ENCODE data around the gene CERS2. TPM values are rescaled to one million over a fixed set of nuclear protein-coding genes. Genes with fewer than 3 reads are reported as not detected.
"Not testable (repeated sequence)": the region's sequence is repeated elsewhere in the genome, so short reads cannot be mapped to it uniquely, and the experiment has no call there.

The CERS2 gene
- polyA plus RNA-seq, 1 donor = 65.9 TPM

GRCh38 chr1:150970808-150971582, 3.6 kb downstream of the CERS2 start:
- DNase-seq (ENCODE audit: low read depth) = no peak

DNA sequence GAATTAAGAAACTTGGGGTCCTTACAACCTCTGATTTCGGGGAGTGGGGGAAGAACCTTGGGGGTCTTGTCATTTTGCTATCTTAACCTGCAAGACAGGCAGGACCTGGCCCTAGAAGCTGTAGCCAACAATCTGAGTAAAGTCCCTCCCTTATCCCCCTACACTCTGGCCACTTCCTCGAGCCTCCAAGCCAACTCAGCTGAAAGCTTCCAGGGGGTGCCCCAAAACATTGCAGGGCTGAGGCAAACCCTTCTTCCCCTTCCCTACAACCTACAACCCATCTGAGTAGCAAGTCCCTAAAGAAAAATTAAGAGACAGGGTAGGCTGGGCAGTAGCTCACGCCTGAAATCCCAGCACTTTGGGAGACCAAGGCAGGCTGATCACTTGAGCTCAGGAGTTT, 5.0 kb downstream of the CERS2 start:
- no peak for DNase-seq (ENCODE audit: low read depth)

DNA sequence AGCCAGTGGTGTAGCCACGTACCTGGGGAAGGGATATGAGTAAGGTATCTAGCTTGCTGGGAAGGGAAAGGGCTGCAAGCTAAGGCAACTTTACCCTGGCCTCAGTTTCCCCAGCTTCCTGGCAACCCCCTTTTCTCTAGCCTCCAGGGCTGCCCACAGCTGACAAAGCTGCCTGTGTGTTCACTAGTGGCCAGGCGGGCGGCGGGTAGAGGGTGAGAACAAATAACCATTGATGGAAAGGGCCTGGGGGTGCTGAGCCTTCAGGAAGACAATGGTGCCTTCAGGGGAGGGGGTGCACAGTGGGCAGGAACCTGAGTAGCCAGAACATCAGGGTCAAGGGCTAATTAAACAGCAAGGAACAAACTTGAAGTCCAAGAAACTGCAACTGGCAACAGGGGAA, 6.1 kb downstream of the CERS2 start:
- DNase-seq (ENCODE audit: low read depth) = no peak

DNA sequence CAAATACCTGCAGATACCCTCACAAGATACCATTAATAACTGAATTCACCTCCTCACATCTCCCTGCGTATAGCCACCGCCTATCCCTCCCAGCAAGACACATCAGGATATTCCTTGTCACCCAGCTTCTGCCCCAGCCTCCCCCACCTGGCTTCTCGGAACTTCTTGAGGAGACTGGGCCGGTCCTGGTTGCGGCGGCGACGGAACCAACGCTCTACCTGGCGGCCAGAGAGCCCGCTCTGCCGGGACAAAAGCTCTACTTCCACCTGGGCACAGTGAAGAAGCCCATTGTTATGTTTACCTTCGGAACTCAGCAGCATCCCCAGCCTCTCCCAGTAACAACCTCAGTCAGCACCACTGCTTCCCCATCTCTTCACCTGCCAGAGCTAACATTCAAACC, 6.7 kb downstream of the CERS2 start:
- no peak for DNase-seq (ENCODE audit: low read depth)

GRCh38 chr1:150966011-150966410, 8.6 kb downstream of the CERS2 start:
- no peak for DNase-seq (ENCODE audit: low read depth)

- no peak for DNase-seq (ENCODE audit: low read depth)
Observed at GRCh38 chr1:150965605-150966004, 9.0 kb downstream of the CERS2 start.

DNA sequence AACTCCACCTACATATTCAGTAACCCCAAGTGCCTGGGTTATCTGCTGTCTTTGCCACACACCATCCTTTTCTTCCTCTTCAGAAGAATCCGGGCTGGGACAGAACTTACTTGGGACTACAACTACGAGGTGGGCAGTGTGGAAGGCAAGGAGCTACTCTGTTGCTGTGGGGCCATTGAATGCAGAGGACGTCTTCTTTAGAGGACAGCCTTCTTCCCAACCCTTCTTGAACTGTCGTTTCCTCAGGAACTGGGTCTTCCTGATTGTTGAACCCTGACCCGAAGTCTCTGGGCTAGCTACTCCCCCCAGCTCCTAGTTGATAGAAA, 10.5 kb downstream of the CERS2 start:
- DNase-seq (ENCODE audit: low read depth) = no peak

DNA sequence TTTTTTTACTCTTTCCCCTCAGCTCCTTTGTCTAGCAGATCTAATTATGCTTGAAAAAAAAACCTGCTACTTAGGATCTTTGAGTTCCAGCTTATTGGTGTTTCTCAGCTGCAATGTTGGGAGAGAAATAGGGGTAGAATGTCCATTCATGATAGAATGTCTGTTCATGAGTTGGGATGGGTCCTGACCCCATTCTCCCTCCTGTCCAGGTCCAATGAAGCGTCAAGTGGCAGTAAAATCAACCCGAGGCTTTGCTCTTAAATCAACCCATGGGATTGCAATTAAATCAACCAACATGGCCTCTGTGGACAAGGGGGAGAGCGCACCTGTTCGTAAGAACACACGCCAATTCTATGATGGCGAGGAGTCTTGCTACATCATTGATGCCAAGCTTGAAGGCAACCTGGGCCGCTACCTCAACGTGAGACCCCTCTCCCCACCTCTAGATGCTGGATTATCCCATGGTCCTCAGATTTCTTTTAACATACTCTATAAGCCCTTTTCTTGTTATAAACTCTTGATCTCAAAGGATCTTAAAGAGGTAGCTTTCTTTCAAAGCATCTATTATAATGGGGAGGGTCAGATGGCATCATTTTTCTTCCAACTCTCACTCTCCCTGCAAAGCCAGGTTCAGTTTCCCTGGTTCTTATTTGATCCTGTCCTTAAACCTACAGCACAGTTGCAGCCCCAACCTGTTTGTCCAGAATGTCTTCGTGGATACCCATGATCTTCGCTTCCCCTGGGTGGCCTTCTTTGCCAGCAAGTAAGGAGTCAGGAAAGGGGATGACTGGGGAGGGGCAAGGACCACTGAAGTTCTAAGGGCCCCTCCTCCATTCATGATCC, 11.1 kb downstream of the CERS2 start:
- no peak for DNase-seq (ENCODE audit: low read depth)

DNA sequence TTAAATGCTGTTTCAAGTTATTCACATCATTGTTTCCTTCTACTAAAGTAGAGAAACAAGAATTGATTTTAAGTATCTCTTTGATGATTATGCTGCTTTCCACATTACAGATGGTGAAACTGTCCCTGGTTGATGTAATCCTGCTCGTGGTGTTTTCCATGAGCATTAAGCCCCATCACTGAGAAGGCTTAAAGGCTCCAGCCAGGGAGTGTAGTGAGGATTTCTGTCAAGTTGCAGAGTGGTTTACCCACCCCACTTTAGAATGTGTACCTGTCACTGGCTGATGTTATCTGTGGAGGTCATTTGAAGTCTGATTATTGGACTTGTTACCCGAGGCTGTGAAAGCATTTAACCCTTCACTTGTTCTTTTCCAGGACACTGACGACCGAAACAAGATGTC, 12.9 kb downstream of the CERS2 start:
- no peak for DNase-seq (ENCODE audit: low read depth)

- no peak for DNase-seq (ENCODE audit: low read depth)
Observed at GRCh38 chr1:150960646-150961045, 14.0 kb downstream of the CERS2 start.

DNA sequence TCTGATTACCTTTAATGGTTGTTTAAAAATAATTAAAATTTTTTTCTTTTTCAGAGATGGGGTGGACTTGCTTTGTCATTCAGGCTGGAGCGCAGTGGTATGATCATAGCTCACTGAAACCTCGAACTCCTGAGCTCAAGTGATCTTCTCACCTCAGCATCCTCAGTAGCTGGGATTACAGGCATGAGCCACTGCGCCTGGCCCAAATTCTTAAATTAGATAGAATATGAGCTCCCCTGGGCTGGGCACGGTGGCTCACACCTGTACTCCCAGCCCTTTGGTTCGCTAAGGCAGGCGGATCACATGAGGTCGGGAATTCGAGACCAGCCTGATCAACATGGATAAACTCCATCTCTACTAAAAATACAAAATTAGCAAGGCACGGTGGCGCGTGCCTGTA, 17.0 kb downstream of the CERS2 start:
- no peak for DNase-seq (ENCODE audit: low read depth)

DNA sequence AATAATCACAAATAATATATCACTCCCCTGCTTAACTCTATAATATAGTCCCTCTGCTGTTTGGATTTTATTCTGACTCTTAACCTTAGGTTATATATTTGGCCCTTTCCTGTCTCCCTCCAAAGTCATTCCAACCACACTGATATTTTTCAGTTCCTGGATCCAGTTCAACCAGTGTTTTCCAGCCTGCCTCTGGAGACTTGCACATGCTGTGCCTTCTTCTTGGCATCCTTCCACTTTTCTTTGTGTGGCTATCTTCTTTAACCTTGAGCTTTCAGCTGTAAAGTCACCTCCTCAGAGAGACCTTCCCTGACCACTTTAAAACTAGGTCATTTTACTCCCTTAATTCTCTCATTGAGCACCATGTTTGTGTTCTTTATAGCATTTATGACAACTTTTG, 19.4 kb downstream of the CERS2 start:
- DNase-seq (ENCODE audit: low read depth) = no peak

- DNase-seq (ENCODE audit: low read depth) = no peak
Observed at GRCh38 chr1:150954708-150955107, 19.9 kb downstream of the CERS2 start.

GRCh38 chr1:150944856-150945255, 29.8 kb downstream of the CERS2 start:
- DNase-seq (ENCODE audit: low read depth) = no peak

DNA sequence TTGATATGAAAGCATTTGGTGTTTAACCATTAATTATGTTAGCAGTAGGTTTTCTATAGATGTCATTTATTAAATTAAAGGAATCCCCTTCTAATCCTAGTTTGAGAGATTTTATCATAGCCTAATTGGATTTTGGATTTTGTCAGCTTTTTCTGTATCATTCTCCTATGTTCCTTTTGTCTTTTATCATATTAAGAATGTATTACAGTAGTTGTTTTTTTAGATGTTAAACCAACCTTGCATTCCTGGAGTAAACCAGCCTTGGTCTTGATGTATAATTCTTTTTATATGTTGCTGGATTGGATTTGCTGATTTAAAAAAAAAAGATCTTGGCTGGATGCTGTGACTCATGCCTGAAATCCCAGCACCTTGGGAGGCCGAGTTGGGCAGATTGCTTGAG, 42.9 kb downstream of the CERS2 start:
- DNase-seq (ENCODE audit: low read depth) = no peak

DNA sequence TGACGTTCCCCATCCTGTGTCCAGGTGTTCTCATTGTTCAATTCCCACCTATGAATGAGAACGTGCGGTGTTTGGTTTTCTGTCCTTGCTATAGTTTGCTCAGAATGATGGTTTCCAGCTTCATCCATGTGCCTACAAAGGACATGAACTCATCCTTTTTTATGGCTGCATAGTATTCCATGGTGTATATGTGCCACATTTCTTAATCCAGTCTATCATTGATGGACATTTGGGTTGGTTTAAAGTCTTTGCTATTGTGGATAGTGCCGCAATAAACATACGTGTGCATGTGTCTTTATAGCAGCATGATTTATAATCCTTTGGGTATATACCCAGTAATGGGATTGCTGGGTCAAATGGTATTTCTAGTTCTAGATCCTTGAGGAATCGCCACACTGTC, 45.9 kb downstream of the CERS2 start:
- not testable (repeated sequence) for DNase-seq (ENCODE audit: low read depth)

- DNase-seq (ENCODE audit: low read depth) = no peak
Observed at GRCh38 chr1:150928286-150928685, 46.3 kb downstream of the CERS2 start.

GRCh38 chr1:150927624-150928023, 47.0 kb downstream of the CERS2 start:
- no peak for DNase-seq (ENCODE audit: low read depth)

- peak; percentile 95 for DNase-seq (ENCODE audit: low read depth)
Observed at GRCh38 chr1:150926097-150926741, 48.4 kb downstream of the CERS2 start, which contains the start of gene SETDB1. Gene SETDB1 (plus strand): TSS chr1:150926363. CDS start chr1:150927715, 1,352 bp downstream.

- no peak for DNase-seq (ENCODE audit: low read depth)
Observed at GRCh38 chr1:150925080-150925479, 49.6 kb downstream of the CERS2 start.

DNA sequence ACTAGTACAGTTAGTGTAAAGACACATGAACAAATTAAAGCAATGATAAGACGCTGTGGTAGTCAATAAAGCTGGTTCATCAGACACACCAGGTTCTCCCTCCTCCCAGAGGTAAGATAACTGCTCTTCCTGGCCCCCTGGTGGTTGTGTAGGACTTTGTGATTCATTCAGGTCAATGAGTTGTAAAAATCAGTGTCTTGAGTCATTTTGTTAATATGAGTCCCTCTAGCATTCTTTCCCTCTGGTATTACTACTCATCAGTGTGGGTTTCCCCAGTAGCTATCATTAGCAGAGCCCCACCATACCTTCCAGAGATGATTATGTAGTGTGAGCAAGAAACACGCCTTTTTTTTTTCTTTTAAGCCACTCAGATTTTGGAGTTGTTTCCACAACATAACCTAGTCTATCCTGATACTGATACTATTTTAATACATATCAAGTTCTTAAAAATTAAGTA, 52.1 kb downstream of the CERS2 start:
- DNase-seq (ENCODE audit: low read depth) = peak; percentile 13

- no peak for DNase-seq (ENCODE audit: low read depth)
Observed at GRCh38 chr1:150917387-150917786, 57.2 kb downstream of the CERS2 start.

Measured in forelimb muscle (tissue), 1 donor.